Measurements from ENCODE around the gene TEX22. TPM values are rescaled to one million over a fixed set of nuclear protein-coding genes. Genes with fewer than 3 reads are reported as not detected.

TEX22 gene
- total and polyA plus RNA-seq, 2 donors (not counting 1 experiment from before 2014, with no cell fraction given), result 1.7 to 7.0 TPM

- H3K9me3 Mint-ChIP-seq (ENCODE audit: insufficient read depth), result no peaks in the 10 kb centered on the region
- POLR2A ChIA-PET, result no interaction called here
- H3K27ac Mint-ChIP-seq, result no peak overlapping the region
- no peaks in the 10 kb centered on the region for H3K27me3 Mint-ChIP-seq
- WGBS (ENCODE audit: insufficient coverage), result 97% methylated on average over 20 of the region's 20 CpGs
- peaks cover 7 to 14% of the 10 kb centered on the region in 2 donors for H3K4me1 ChIP-seq (ENCODE audit: control insufficient read depth in 2 of 2, insufficient read depth in 2 of 2, low read length in 2 of 2)
- no peak overlapping the region for H2AFZ ChIP-seq (ENCODE audit: insufficient read depth, low read depth, low read length, poor library complexity, severe bottlenecking)
- H3K4me3 Mint-ChIP-seq, result no peak overlapping the region
- H3K27ac ChIP-seq (ENCODE audit: low read length in 2 of 2), result no peak overlapping the region
- H3K4me1 Mint-ChIP-seq, result peaks cover 11% of the 10 kb centered on the region
- H3K9ac ChIP-seq (ENCODE audit: low read length), result no peak overlapping the region
- no peaks in the 10 kb centered on the region for H3K27me3 ChIP-seq (replicated peaks in 1 of 4; ENCODE audit: control extremely low read depth in 1 of 4, control insufficient read depth in 3 of 4, insufficient read depth in 4 of 4, low read length in 3 of 4)
- CTCF ChIA-PET, result interaction anchor here (0.9 kb wide), 1 partner anchor 121 kb away, joined by 3 read pairs; no protein-coding TSS in a partner anchor
- H3K4me2 ChIP-seq (replicated peaks; ENCODE audit: low read depth, low read length, poor library complexity, severe bottlenecking), result no peak overlapping the region
- DNase-seq (no peak), ATAC-seq (ENCODE audit: low read depth) (no peak)
- TF ChIP-seq CTCF (IDR thresholded peaks at IDR 0.05) (no peak), EZH2 (IDR thresholded peaks at IDR 0.05; ENCODE audit: borderline replicate concordance, insufficient read depth, low read depth, low read length, poor library complexity, severe bottlenecking) (no peak)
- H4K20me1 ChIP-seq (ENCODE audit: control insufficient read depth, insufficient read depth, low read length, poor library complexity, severe bottlenecking), result peaks cover 4% of the 10 kb centered on the region
- no peaks in the 10 kb centered on the region for H3K79me2 ChIP-seq (ENCODE audit: control insufficient read depth, insufficient read depth, low read length)
- H3K9me3 ChIP-seq (ENCODE audit: control extremely low read depth in 1 of 3, control insufficient read depth in 2 of 3, insufficient read depth in 1 of 3, low read length in 2 of 3), result peaks cover 0 to 3% (median 0%) of the 10 kb centered on the region in 3 donors
- H3K36me3 ChIP-seq (replicated peaks in 1 of 2; ENCODE audit: control extremely low read depth in 1 of 2, control insufficient read depth in 1 of 2, extremely low read depth in 1 of 2, insufficient read depth in 2 of 2, low read length in 1 of 2), result peaks cover 0 to 4% of the 10 kb centered on the region in 2 experiments
- no peak overlapping the region for H3K4me3 ChIP-seq (ENCODE audit: control extremely low read depth in 1 of 5, extremely low read depth in 1 of 5, insufficient read depth in 1 of 5, low read depth in 2 of 5, low read length in 4 of 5)
- intact Hi-C loops (cut with micrococcal nuclease), result no loop called here
Observed at GRCh38 chr14:105368426-105368825, 29.9 kb upstream of the TEX22 start.

GRCh38 chr14:105368910-105369652, 29.3 kb upstream of the TEX22 start:
- Histone ChIP-seq H3K27me3 (replicated peaks in 1 of 4; ENCODE audit: control extremely low read depth in 1 of 4, control insufficient read depth in 3 of 4, insufficient read depth in 4 of 4, low read length in 3 of 4) (no peaks in the 10 kb centered on the region), H3K9ac (ENCODE audit: low read length) (no peak overlapping the region), H3K4me3 (ENCODE audit: control extremely low read depth in 1 of 5, extremely low read depth in 1 of 5, insufficient read depth in 1 of 5, low read depth in 2 of 5, low read length in 4 of 5) (no peak overlapping the region), H3K4me1 (ENCODE audit: control insufficient read depth in 2 of 2, insufficient read depth in 2 of 2, low read length in 2 of 2) (peaks cover 7 to 14% of the 10 kb centered on the region in 2 donors), H4K20me1 (ENCODE audit: control insufficient read depth, insufficient read depth, low read length, poor library complexity, severe bottlenecking) (peaks cover 4% of the 10 kb centered on the region), H3K4me2 (replicated peaks; ENCODE audit: low read depth, low read length, poor library complexity, severe bottlenecking) (no peak overlapping the region), H3K36me3 (replicated peaks in 1 of 2; ENCODE audit: control extremely low read depth in 1 of 2, control insufficient read depth in 1 of 2, extremely low read depth in 1 of 2, insufficient read depth in 2 of 2, low read length in 1 of 2) (peaks cover 0 to 4% of the 10 kb centered on the region in 2 experiments), H3K79me2 (ENCODE audit: control insufficient read depth, insufficient read depth, low read length) (no peaks in the 10 kb centered on the region), H3K27ac (ENCODE audit: low read length in 2 of 2) (no peak overlapping the region), H3K9me3 (ENCODE audit: control extremely low read depth in 1 of 3, control insufficient read depth in 2 of 3, insufficient read depth in 1 of 3, low read length in 2 of 3) (peaks cover 0 to 3% (median 0%) of the 10 kb centered on the region in 3 donors), H2AFZ (ENCODE audit: insufficient read depth, low read depth, low read length, poor library complexity, severe bottlenecking) (no peak overlapping the region)
- ChIA-PET POLR2A (no interaction called here), CTCF (interaction anchor here (0.9 kb wide), 1 partner anchor 121 kb away, joined by 3 read pairs; no protein-coding TSS in a partner anchor)
- WGBS (ENCODE audit: insufficient coverage), result 96% methylated on average over 25 of the region's 29 CpGs
- Mint-ChIP-seq H3K27me3 (no peaks in the 10 kb centered on the region), H3K27ac (no peak overlapping the region), H3K9me3 (ENCODE audit: insufficient read depth) (no peaks in the 10 kb centered on the region), H3K4me1 (peaks cover 4% of the 10 kb centered on the region), H3K4me3 (no peak overlapping the region)
- intact Hi-C loops (cut with micrococcal nuclease), result no loop called here
- TF ChIP-seq CTCF (IDR thresholded peaks at IDR 0.05), result no peak
- TF ChIP-seq EZH2 (IDR thresholded peaks at IDR 0.05; ENCODE audit: borderline replicate concordance, insufficient read depth, low read depth, low read length, poor library complexity, severe bottlenecking), result no peak
- no peak for ATAC-seq (ENCODE audit: low read depth)
- DNase-seq, result no peak
